ENCODE results near the gene NATD1.
"Not testable (repeated sequence)": the region's sequence is repeated elsewhere in the genome, so short reads cannot be mapped to it uniquely, and the experiment has no call there.

NATD1 gene

GRCh38 chr17:21214015-21214776, 39.0 kb downstream of the NATD1 start, which contains the start of gene TMEM11:
Gene TMEM11 (minus strand): TSS chr17:21214161. CDS start chr17:21214152, 9 bp downstream.
- peak; percentile 96 to 97 for DNase-seq

GRCh38 chr17:21213638-21214014, 39.6 kb downstream of the NATD1 start:
- DNase-seq = no peak

- DNase-seq = no peak
Measured at GRCh38 chr17:21212826-21213637, 40.2 kb downstream of the NATD1 start.

- DNase-seq = no peak
Measured at GRCh38 chr17:21211825-21212479, 41.3 kb downstream of the NATD1 start.

- peak; percentile 78 to 84 for DNase-seq
Measured at GRCh38 chr17:21210411-21211076, 42.7 kb downstream of the NATD1 start.

- no peak for DNase-seq
Measured at GRCh38 chr17:21209511-21210175, 43.6 kb downstream of the NATD1 start.

- DNase-seq = no peak
Measured at GRCh38 chr17:21208352-21208751, 44.9 kb downstream of the NATD1 start.

- DNase-seq = no peak
Measured at GRCh38 chr17:21204935-21205334, 48.3 kb downstream of the NATD1 start.

- DNase-seq = no peak
Measured at GRCh38 chr17:21202512-21202911, 50.7 kb downstream of the NATD1 start.

- no peak for DNase-seq
Measured at GRCh38 chr17:21201874-21202273, 51.3 kb downstream of the NATD1 start.

- DNase-seq = no peak
Measured at GRCh38 chr17:21201298-21201595, 52.0 kb downstream of the NATD1 start.

- no peak for DNase-seq
Measured at GRCh38 chr17:21200590-21201297, 52.5 kb downstream of the NATD1 start.

GRCh38 chr17:21199856-21200255, 53.4 kb downstream of the NATD1 start:
- DNase-seq = no peak

GRCh38 chr17:21199311-21199710, 53.9 kb downstream of the NATD1 start:
- no peak for DNase-seq

- no peak for DNase-seq
Measured at GRCh38 chr17:21198411-21198810, 54.8 kb downstream of the NATD1 start.

- no peak for DNase-seq
Measured at GRCh38 chr17:21196126-21196525, 57.1 kb downstream of the NATD1 start.

- DNase-seq = no peak
Measured at GRCh38 chr17:21194703-21195102, 58.5 kb downstream of the NATD1 start.

GRCh38 chr17:21194226-21194625, 59.0 kb downstream of the NATD1 start:
- DNase-seq = no peak

GRCh38 chr17:21193031-21193430, 60.2 kb downstream of the NATD1 start:
- DNase-seq = no peak

- not testable (repeated sequence) for DNase-seq
Measured at GRCh38 chr17:21192414-21192813, 60.8 kb downstream of the NATD1 start.

- no peak for DNase-seq
Measured at GRCh38 chr17:21191698-21192097, 61.5 kb downstream of the NATD1 start.

GRCh38 chr17:21190078-21190477, 63.1 kb downstream of the NATD1 start:
- no peak for DNase-seq

Measured in AML-193 (cell line).